Neuronal stem cell (in vitro differentiated cells): ENCODE data around the gene SCGN.

Experiments used
- DNase-seq: peaks from one replicate; pipeline ENCODE4 v3.0.0-alpha.2; 2013; ENCODE audit warnings: low spot score
- H2AFZ ChIP-seq: one replicate; pipeline ENCODE4 v1.6.1; 2013; ENCODE audit warnings: mild to moderate bottlenecking, low read length, inconsistent platforms
- H2AK5ac ChIP-seq: 2 replicates; pipeline ENCODE4 v1.6.1; 2013; ENCODE audit warnings: low read depth, mild to moderate bottlenecking, inconsistent platforms, low read length, moderate library complexity, mixed read lengths
- H2BK120ac ChIP-seq: 2 replicates; pipeline ENCODE4 v1.6.1; 2013; ENCODE audit warnings: low read depth, mild to moderate bottlenecking, inconsistent platforms, low read length, moderate library complexity, mixed read lengths
- H2BK12ac ChIP-seq: one replicate; pipeline ENCODE4 v1.6.1; 2013; ENCODE audit warnings: low read length, inconsistent platforms
- H2BK15ac ChIP-seq: 2 replicates; pipeline ENCODE4 v1.6.1; 2013; ENCODE audit warnings: mild to moderate bottlenecking, low read length, inconsistent platforms, mixed read lengths
- H2BK5ac ChIP-seq: one replicate; pipeline ENCODE4 v1.6.1; 2013; ENCODE audit warnings: inconsistent platforms, mild to moderate bottlenecking, low read length, moderate library complexity
- H3K14ac ChIP-seq: one replicate; pipeline ENCODE4 v1.6.1; 2013; ENCODE audit warnings: low read length, inconsistent platforms
- H3K18ac ChIP-seq: 2 replicates; pipeline ENCODE4 v1.6.1; 2013; ENCODE audit warnings: low read length, inconsistent platforms
- H3K23ac ChIP-seq: 2 replicates; pipeline ENCODE4 v1.6.1; 2013; ENCODE audit warnings: low read depth, mild to moderate bottlenecking, mixed read lengths, low read length, inconsistent platforms; ENCODE audit not compliant: poor library complexity
- H3K27ac ChIP-seq: replicated peaks from 3 replicates; pipeline ENCODE4 v1.5.1; 2013; ENCODE audit warnings: low read length, inconsistent platforms
- H3K27me3 ChIP-seq, 3 experiments: 2 replicates each; pipeline ENCODE4 v1.6.1; 2013; ENCODE audit warnings: low read length in 3 of 3, mild to moderate bottlenecking in 2 of 3, inconsistent platforms in 1 of 3, low read depth in 1 of 3, mixed read lengths in 1 of 3, moderate library complexity in 1 of 3; ENCODE audit not compliant: control insufficient read depth in 3 of 3, insufficient read depth in 3 of 3
- H3K36me3 ChIP-seq, 2 donors: replicated peaks in 1 of 2; 2 replicates each; pipeline ENCODE4 v1.6.1; 2013; ENCODE audit warnings: low read length in 2 of 2; ENCODE audit not compliant: control insufficient read depth in 2 of 2, insufficient read depth in 2 of 2
- H3K4ac ChIP-seq: 2 replicates; pipeline ENCODE4 v1.6.1; 2013; ENCODE audit warnings: inconsistent platforms, mild to moderate bottlenecking, low read length, moderate library complexity
- H3K4me1 ChIP-seq, 2 donors: 1 replicate in 1 of 2; 2 replicates in 1 of 2; pipeline ENCODE4 v1.6.1; 2013; ENCODE audit warnings: low read length in 2 of 2, low read depth in 1 of 2; ENCODE audit not compliant: control insufficient read depth in 2 of 2, insufficient read depth in 1 of 2
- H3K4me2 ChIP-seq: one replicate; pipeline ENCODE4 v1.6.1; 2013; ENCODE audit warnings: mild to moderate bottlenecking, low read length, inconsistent platforms; ENCODE audit not compliant: insufficient read depth, poor library complexity, severe bottlenecking
- H3K4me3 ChIP-seq, 2 donors: 2 replicates each; pipeline ENCODE4 v1.5.1; 2013; ENCODE audit warnings: low read length in 2 of 2, mild to moderate bottlenecking in 2 of 2, inconsistent platforms in 1 of 2, moderate library complexity in 1 of 2
- H3K79me1 ChIP-seq: one replicate; pipeline ENCODE4 v1.6.1; 2013; ENCODE audit warnings: low read depth, mild to moderate bottlenecking, inconsistent platforms, low read length, moderate library complexity
- H3K9ac ChIP-seq: one replicate; pipeline ENCODE4 v1.6.1; 2013; ENCODE audit warnings: mild to moderate bottlenecking, low read depth, low read length, inconsistent platforms; ENCODE audit not compliant: poor library complexity
- H3K9me3 ChIP-seq, 2 donors: replicated peaks in 1 of 2; 2 replicates each; pipeline versions ENCODE3 to v1.6.1; 2013; ENCODE audit warnings: low read length in 2 of 2, mild to moderate bottlenecking in 2 of 2, inconsistent platforms in 1 of 2, low read depth in 1 of 2, mixed read lengths in 1 of 2, moderate library complexity in 1 of 2; ENCODE audit not compliant: control insufficient read depth in 2 of 2, insufficient read depth in 1 of 2
- H4K8ac ChIP-seq: one replicate; pipeline ENCODE4 v1.6.1; 2013; ENCODE audit warnings: low read depth, mild to moderate bottlenecking, inconsistent platforms, low read length, moderate library complexity
- H4K91ac ChIP-seq: one replicate; pipeline ENCODE4 v1.6.1; 2013; ENCODE audit warnings: low read length, low read depth, mild to moderate bottlenecking, inconsistent platforms; ENCODE audit not compliant: poor library complexity
- WGBS, 2 donors: extraction: QIAGEN DNeasy Blood & Tissue Kit; methylation state at CpG; one replicate each; pipeline ENCODE4 v1.1.7; 2013; ENCODE audit warnings: missing lambda C conversion rate in 2 of 2, mixed read lengths in 1 of 2; ENCODE audit not compliant: insufficient read length in 2 of 2, insufficient replicate concordance in 1 of 2; ENCODE audit errors: extremely low coverage in 2 of 2; 5-methylcytosine and 5-hydroxymethylcytosine counted together

SCGN gene

GRCh38 chr6:25710287-25710686, 58.3 kb downstream of the SCGN start:
- Histone ChIP-seq H4K91ac (no peak overlapping the region), H3K79me1 (no peaks in the 10 kb centered on the region), H3K4me3 (no peak overlapping the region), H2AFZ (no peak overlapping the region), H3K9ac (no peak overlapping the region), H4K8ac (no peak overlapping the region), H2BK12ac (no peak overlapping the region), H3K27me3 (peaks cover 0 to 2% (median 0%) of the 10 kb centered on the region in 3 experiments), H3K4ac (no peak overlapping the region), H3K9me3 (no peaks in the 10 kb centered on the region), H2AK5ac (no peak overlapping the region), H3K4me2 (no peak overlapping the region), H3K23ac (no peak overlapping the region), H3K14ac (no peak overlapping the region), H2BK5ac (no peak overlapping the region), H2BK15ac (no peak overlapping the region), H3K18ac (no peak overlapping the region), H2BK120ac (no peak overlapping the region), H3K4me1 (peaks cover 0 to 3% of the 10 kb centered on the region in 2 donors), H3K36me3 (no peaks in the 10 kb centered on the region), H3K27ac (no peak overlapping the region)
- no peak for DNase-seq
- WGBS, 2 donors, result no CpG with 5 or more reads among the region's 14 CpGs

GRCh38 chr6:25713824-25714223, 61.8 kb downstream of the SCGN start:
- no peak overlapping the region for H2AFZ ChIP-seq
- H3K27me3 ChIP-seq, result no peaks in the 10 kb centered on the region
- no peak overlapping the region for H4K8ac ChIP-seq
- peaks cover 0 to 7% of the 10 kb centered on the region in 2 donors for H3K4me1 ChIP-seq
- H4K91ac ChIP-seq, result no peak overlapping the region
- H3K18ac ChIP-seq, result no peak overlapping the region
- no peak overlapping the region for H2AK5ac ChIP-seq
- no peak overlapping the region for H2BK5ac ChIP-seq
- H3K79me1 ChIP-seq, result no peaks in the 10 kb centered on the region
- no peak overlapping the region for H3K4me3 ChIP-seq
- no peaks in the 10 kb centered on the region for H3K36me3 ChIP-seq
- no peak overlapping the region for H2BK15ac ChIP-seq
- no peak for DNase-seq
- H3K23ac ChIP-seq, result no peak overlapping the region
- H2BK12ac ChIP-seq, result no peak overlapping the region
- no peak overlapping the region for H2BK120ac ChIP-seq
- no CpG with 5 or more reads among the region's 1 CpG for WGBS, 2 donors
- H3K4me2 ChIP-seq, result no peak overlapping the region
- no peaks in the 10 kb centered on the region for H3K9me3 ChIP-seq
- no peak overlapping the region for H3K14ac ChIP-seq
- H3K4ac ChIP-seq, result no peak overlapping the region
- no peak overlapping the region for H3K27ac ChIP-seq
- H3K9ac ChIP-seq, result no peak overlapping the region

- Histone ChIP-seq H3K27me3 (no peaks in the 10 kb centered on the region), H4K8ac (no peak overlapping the region), H3K9me3 (no peaks in the 10 kb centered on the region), H3K23ac (no peak overlapping the region), H2AFZ (no peak overlapping the region), H2BK15ac (no peak overlapping the region), H3K79me1 (no peaks in the 10 kb centered on the region), H4K91ac (no peak overlapping the region), H3K4me1 (peaks cover 0 to 7% of the 10 kb centered on the region in 2 donors), H3K4me3 (no peak overlapping the region), H2BK5ac (no peak overlapping the region), H2AK5ac (no peak overlapping the region), H3K36me3 (no peaks in the 10 kb centered on the region), H3K14ac (no peak overlapping the region), H3K9ac (no peak overlapping the region), H2BK120ac (no peak overlapping the region), H2BK12ac (no peak overlapping the region), H3K4me2 (no peak overlapping the region), H3K18ac (no peak overlapping the region), H3K27ac (no peak overlapping the region), H3K4ac (no peak overlapping the region)
- no peak for DNase-seq
- WGBS, 2 donors, result no CpG with 5 or more reads among the region's 3 CpGs
These were observed 62.8 kb downstream of the SCGN start for GRCh38 chr6:25714765-25715164.

GRCh38 chr6:25715794-25716193, 63.8 kb downstream of the SCGN start:
- H2BK15ac ChIP-seq, result no peak overlapping the region
- no peak overlapping the region for H3K27ac ChIP-seq
- no peak overlapping the region for H3K9ac ChIP-seq
- H2AFZ ChIP-seq, result no peak overlapping the region
- no peaks in the 10 kb centered on the region for H3K9me3 ChIP-seq
- no peak overlapping the region for H2AK5ac ChIP-seq
- no peak overlapping the region for H3K4me3 ChIP-seq
- no peak for DNase-seq
- H3K36me3 ChIP-seq, result no peaks in the 10 kb centered on the region
- no peak overlapping the region for H4K8ac ChIP-seq
- peaks cover 0 to 7% of the 10 kb centered on the region in 2 donors for H3K4me1 ChIP-seq
- H2BK12ac ChIP-seq, result no peak overlapping the region
- H2BK5ac ChIP-seq, result no peak overlapping the region
- no peaks in the 10 kb centered on the region for H3K79me1 ChIP-seq
- no peak overlapping the region for H3K14ac ChIP-seq
- no peak overlapping the region for H3K4ac ChIP-seq
- no CpG with 5 or more reads among the region's 4 CpGs for whole genome bisulfite sequencing, 2 donors
- no peak overlapping the region for H4K91ac ChIP-seq
- no peaks in the 10 kb centered on the region for H3K27me3 ChIP-seq
- no peak overlapping the region for H3K23ac ChIP-seq
- H3K4me2 ChIP-seq, result no peak overlapping the region
- no peak overlapping the region for H3K18ac ChIP-seq
- H2BK120ac ChIP-seq, result no peak overlapping the region
